Activated CD4-positive, CD25-positive, alpha-beta regulatory T cell treated with anti-CD3 and anti-CD28 coated beads, Interleukin-2, amount 50 U/mL, for 72 hours (primary cell): ENCODE results near the gene DLGAP4.
A peak's percentile ranks its signal among the peaks of the same experiment; 100 is the strongest.
"Not testable (repeated sequence)": the region's sequence is repeated elsewhere in the genome, so short reads cannot be mapped to it uniquely, and the experiment has no call there.

Source experiments
- DNase-seq: peaks from one replicate; pipeline ENCODE4 v3.0.0; 2021

The DLGAP4 gene

GRCh38 chr20:36359668-36360406 lies 53.7 kb downstream of the DLGAP4 start:
- DNase-seq: no peak

GRCh38 chr20:36360429-36360828 lies 54.3 kb downstream of the DLGAP4 start:
- no peak for DNase-seq

GRCh38 chr20:36361406-36361805 lies 55.3 kb downstream of the DLGAP4 start:
- DNase-seq: no peak

- no peak for DNase-seq
These were observed 56.1 kb downstream of the DLGAP4 start for GRCh38 chr20:36362261-36362660.

- no peak for DNase-seq
These were observed 57.0 kb downstream of the DLGAP4 start for GRCh38 chr20:36362978-36363713.

GRCh38 chr20:36364506-36364905 lies 58.4 kb downstream of the DLGAP4 start:
- no peak for DNase-seq

GRCh38 chr20:36366623-36367369 lies 60.7 kb downstream of the DLGAP4 start:
- DNase-seq: no peak

GRCh38 chr20:36367370-36367745 lies 61.2 kb downstream of the DLGAP4 start:
- DNase-seq: no peak

- DNase-seq: no peak
These were observed 62.0 kb downstream of the DLGAP4 start for GRCh38 chr20:36367907-36368799.

GRCh38 chr20:36368869-36369268 lies 62.7 kb downstream of the DLGAP4 start:
- no peak for DNase-seq

- no peak for DNase-seq
These were observed 63.6 kb downstream of the DLGAP4 start for GRCh38 chr20:36369739-36370138.

GRCh38 chr20:36370991-36371790 lies 65.1 kb downstream of the DLGAP4 start:
- no peak for DNase-seq

GRCh38 chr20:36372666-36373065 lies 66.5 kb downstream of the DLGAP4 start:
- DNase-seq: no peak

GRCh38 chr20:36373089-36373488 lies 67.0 kb downstream of the DLGAP4 start:
- no peak for DNase-seq

GRCh38 chr20:36374995-36375394 lies 68.9 kb downstream of the DLGAP4 start:
- no peak for DNase-seq

- DNase-seq: no peak
These were observed 71.5 kb downstream of the DLGAP4 start for GRCh38 chr20:36377348-36378326.

- DNase-seq: no peak
These were observed 72.5 kb downstream of the DLGAP4 start for GRCh38 chr20:36378686-36379085.

- not testable (repeated sequence) for DNase-seq
These were observed 73.8 kb downstream of the DLGAP4 start for GRCh38 chr20:36379914-36380313.

- DNase-seq: peak; percentile 35
These were observed 78.0 kb downstream of the DLGAP4 start for GRCh38 chr20:36384022-36384619.

GRCh38 chr20:36385503-36385902 lies 79.4 kb downstream of the DLGAP4 start:
- no peak for DNase-seq
